GM19099 (cell line): Measurements from ENCODE around the gene IGLON5.

Experiments
- POLR2A ChIP-seq: IDR thresholded peaks from 3 replicates; pipeline ENCODE4 v1.6.1; 2011; ENCODE audit warnings: low read depth; ENCODE audit not compliant: insufficient read length; ENCODE audit errors: extremely low read depth

The IGLON5 gene

DNA sequence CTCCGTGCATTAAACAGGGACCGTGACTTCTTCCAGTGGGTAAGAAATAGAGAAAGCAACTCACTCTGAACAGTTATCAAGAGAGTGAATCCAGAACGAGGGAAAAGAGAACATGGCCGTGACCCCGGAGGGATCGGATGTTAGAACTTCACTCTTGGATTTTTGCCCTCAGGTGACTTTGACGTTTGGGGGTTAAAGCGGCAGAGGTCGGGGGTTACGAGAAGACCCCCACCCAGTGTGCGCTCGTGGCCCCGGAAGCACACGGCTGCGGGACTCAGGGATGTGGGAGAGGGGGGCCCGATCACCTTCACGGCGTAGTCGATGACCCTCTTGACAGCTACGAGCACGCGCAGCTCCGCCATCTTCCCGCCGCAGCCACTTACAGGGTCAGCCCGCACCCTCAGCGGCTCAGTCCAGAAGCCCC lies 54.5 kb downstream of the IGLON5 start, which contains the start of gene ETFB:
Gene ETFB, minus strand, starts transcription at position 424 of the 424 bp plus-strand sequence. Its CDS starts 62 bp downstream, at position 362.
- TF ChIP-seq POLR2A: peak; percentile 72

DNA sequence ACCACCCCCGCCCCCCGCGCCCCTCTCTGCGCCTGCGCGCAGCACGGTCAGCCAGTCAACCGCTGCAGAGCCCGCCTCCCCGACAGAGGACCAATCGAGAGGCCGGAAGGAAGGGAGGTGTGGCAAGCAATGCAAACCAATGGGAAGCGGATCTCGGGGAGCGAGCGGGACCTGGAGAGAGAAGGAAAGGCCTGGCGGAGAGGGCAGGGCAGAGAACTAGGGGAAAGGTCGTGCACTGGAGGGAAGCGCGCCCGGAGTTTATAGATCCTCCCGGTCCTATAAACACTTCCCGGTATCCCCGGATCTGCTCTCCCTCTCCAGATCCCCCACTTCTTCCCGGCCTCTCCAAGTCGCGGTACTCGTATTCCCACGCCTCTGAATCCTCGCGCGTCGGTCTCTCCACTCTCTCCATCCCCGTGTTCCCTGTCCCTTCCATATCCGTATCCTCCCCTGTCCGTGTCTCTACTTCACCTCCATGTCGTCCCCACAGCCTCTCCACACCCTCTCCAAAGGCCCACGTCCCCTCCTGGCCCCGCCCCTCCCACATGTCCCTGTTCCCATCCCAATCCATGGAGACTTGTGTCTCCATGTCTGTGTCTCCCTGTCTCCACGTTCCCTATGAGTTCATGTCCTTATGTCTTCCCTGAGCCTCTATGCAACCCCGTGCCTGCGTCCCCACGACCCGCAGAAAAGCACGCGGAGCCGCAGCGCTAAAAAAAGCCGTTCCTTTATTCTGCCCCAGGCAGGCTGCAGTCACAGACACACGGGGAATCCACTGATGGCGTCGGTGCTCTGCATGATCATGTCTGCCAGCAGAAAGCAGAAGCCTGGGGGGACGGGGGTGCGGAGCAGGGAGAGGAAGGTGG lies 55.2 kb downstream of the IGLON5 start:
- peak; percentile 62 for TF ChIP-seq POLR2A

DNA sequence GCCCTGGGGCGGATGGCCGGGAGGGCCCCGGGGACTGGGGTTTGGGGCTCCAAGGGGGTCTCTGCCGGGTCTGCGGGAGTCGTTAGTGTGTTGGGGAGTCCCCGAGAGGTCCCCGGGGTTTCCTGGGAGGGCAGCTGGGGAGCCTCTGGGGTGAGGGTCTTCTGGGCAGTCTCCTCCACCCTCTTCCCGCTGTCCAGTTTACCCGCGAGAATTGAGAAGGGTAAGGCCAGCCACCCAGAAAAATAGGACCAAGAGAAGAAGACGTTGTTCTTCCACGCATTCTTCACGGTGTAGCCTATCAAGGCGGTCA lies 55.8 kb downstream of the IGLON5 start:
- no peak for TF ChIP-seq POLR2A

DNA sequence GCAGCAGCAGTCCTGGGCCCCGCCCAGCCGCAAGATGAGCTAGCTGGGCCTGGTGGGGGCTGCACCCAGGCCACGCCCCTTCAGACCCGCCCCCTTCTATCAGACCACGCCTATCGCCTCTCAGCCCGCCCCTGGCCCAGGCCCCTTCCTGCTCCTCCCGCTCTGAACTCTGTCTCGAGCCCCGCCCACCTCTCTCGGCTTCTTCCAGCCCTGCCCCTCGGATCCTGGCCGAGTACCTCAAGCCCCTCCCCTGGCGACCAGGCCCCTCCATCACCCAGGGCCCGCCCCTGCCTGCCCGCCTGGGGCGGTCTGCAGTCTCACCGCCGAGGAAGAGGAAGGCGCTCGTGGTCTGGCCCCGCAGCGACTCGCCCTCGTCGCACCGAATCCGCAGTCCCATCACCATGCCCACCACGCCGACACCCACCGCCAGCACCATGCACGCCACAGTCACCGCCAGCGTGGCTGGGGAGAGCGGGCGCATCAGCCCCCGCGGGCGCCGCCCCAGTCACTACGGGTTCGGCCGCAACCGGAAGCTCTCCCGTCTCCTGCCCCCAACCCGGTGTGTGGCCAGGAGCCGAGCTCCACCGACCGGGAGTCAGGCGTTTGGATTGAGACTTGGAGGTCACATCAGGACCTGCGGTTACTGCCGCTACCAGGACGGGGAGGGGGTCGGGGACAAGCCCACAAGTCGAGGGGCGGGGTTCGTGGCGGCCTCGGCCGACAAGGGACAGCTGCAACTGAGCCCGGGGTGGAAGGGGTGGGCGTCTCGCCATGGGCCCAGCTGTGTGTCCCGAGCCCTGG lies 56.3 kb downstream of the IGLON5 start:
- peak; percentile 57 for TF ChIP-seq POLR2A

DNA sequence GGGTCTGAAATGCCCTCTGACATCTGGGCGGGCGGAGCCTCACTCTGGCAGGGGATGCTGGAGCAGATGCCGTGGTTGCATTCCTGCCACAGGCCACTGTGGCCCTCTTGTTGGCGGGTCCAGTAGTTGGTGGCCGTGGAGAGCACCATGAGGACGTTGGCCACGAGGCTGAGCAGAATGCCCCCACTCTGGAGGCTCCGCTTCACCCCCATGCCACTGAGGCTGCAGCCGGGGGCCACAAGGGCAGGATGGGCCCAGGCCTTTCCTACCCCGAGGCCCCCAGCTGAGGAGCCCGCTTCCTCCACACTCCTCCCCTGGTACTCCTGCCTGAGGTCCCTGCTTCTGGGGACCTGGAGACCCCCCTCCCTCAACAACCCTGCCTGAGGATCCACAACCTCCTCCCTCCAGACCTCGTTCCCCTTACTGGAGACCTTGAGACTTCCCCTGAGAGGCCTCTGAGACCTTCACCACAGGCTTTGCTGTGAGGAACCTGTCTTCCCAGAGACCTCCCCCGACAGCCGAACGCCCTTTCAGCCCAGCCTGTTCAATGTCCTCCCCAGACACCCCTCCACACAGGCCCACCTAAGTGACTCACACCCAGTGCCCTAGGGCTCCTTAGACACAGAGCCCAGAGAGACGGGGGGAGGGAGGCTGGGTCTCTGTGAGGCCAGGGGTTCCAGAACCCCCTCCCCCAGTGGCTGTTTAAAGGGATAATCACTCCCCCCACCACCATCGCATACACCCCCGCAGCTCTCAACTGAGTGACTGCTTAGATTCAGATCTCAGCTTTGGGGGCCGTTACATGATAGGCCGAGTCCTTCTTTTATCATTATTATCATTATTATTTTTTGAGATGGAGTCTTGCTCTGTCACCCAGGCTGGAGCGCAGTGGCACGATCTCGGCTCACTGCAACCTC lies 57.2 kb downstream of the IGLON5 start, which contains the start of gene CLDND2:
Gene CLDND2, minus strand, starts transcription at position 638 of the 917 bp plus-strand sequence. Its CDS starts 426 bp downstream, at position 212.
- no peak for TF ChIP-seq POLR2A

DNA sequence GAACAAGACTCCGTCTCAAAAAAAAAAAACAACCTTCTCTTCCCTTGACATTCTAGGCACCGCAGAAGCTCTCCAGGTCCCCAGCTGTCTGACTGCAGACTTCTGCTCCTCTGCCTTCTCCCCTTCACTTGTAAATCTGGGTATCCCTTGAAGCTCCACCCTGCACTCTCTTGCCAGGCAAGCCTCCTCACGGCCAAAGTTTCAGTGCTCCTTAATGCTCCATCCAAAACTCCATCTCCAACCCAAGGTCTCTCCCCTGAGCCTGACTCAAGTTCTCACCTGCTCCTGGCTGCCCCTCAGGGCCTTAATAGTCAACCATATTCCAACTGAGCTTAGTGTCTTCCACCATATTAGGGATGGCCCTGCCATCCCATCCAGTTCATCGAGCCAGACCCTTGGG lies 58.8 kb downstream of the IGLON5 start:
- TF ChIP-seq POLR2A: no peak

DNA sequence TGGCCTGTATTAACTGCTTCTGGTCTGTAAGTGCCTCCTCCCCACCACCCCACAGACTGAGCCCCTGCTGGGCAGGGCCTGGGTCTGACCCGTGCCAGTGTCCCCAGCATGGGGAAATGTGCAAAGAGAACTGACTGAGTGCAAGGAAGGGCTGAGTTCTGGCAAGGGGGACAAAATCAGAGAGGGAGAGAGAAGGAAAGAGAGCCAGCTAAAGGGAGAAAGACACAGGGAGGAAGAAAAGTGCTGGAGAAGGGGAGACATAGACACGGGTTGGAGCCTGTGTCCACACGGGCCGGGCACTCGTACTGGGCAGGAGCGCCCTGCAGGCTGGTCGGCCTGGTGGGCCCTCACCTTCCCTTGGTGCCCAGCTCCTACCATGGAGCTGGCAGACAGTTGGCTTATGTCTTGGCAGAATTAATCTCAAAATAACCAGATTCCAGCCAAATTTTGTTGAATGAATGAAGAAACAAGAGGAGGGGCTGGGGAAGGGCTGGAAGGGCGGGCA lies 59.8 kb downstream of the IGLON5 start:
- TF ChIP-seq POLR2A: no peak

DNA sequence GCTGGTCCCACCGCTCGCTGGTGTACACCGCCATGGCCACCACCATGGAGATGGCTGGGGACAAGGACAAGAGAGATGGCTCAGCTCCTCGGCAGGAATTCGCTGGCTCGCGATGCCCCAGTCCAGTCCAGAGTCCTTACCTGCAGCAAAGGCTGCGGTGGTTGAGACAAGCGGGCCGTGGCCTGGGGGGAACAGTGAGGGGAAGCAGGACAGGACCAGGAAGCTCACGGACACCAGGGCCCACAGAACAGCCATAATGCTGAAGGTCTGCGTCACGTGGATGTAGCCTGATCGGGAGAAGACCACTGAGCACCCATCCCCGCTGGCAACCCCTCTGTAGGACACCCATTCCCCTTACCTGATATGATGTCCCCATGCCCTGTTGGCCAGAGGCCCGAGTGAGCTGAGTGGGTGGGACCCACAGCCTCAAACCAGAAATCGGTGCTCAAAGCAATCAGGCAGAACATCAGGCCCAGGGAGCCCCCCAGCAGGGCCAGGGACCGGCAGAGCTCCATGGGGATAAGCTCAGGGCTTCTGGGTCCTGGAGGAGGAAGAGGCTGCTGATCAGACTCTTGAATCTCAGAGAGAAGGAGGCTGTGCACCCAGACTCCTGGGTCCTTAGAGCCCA lies 60.7 kb downstream of the IGLON5 start:
- TF ChIP-seq POLR2A: no peak

DNA sequence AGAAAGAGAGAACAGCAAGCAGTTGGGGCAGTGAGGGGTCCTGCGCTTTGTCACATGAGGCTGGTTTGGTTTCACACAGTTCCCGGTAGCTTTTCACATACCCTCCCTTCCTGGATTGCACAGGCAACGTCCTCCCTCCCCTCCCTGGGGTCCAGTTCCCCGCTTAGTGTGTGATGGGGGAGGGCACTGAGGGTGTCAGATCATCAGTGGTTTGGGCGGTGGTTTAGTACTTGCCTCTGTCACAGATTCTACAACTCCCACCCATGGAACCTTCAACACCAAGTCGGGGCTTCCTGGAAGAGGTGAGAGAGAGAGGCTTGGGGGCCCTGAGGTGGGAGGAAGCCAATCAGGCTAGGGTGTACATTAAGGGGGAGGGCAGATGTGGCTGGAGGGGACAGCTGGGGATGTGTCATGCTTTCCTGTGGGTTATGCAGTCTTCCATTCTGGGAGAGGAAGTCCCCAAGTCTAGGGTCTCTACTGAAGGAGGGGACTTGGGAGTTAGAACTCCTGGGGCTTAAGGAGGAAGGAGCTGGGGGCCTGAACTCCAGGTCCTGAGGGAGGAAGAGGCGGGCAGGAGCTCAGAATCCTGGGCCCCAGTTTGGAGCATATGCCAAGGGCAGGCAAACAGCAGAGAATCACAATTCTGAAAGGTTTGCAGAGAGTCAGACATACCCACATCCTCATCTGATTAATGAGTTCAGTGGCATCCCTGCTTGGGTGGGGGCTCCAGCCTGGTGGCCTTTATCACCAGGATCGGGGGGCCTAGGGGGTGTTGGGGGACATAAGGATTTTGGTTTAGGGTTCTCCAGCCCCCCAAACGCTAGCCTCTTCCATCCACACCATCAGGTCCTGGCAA lies 61.4 kb downstream of the IGLON5 start, which contains the start of gene NKG7:
Gene NKG7, minus strand, starts transcription at position 6 of the 856 bp plus-strand sequence. CDS start 119 bp downstream, outside the sequence.
- TF ChIP-seq POLR2A: no peak

DNA sequence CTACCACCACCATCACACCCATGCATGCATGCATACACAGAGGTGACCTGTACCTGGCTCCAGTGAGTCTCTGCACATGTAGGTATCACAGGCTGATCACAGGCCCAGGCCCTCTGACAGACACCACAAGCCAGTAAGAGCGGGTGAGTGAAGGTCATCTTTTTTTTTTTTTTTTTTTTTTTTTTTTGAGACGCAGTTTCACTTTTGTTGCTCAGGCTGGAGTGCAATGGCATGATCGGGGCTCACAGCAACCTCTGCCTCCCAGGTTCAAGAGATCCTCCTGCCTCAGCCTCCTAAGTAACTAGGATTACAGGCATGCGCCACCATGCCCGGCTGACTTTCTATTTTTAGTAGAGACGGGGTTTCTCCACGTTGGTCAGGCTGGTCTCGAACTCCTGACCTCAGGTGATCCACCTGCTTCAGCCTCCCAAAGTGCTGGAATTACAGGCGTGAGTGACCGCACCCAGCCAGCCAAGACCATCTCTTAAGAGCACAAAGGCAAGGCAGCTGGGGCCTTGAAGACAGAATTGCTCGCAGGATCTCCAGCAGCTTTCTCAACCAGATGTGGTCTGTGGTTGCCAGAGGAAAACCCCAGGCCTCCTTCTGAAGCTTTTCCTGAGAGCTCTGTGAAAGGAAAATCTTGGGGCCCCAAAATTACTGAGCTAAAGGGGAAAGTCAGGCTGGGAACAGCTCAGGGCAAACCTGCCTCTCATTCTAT lies 64.2 kb downstream of the IGLON5 start:
- TF ChIP-seq POLR2A: no peak

DNA sequence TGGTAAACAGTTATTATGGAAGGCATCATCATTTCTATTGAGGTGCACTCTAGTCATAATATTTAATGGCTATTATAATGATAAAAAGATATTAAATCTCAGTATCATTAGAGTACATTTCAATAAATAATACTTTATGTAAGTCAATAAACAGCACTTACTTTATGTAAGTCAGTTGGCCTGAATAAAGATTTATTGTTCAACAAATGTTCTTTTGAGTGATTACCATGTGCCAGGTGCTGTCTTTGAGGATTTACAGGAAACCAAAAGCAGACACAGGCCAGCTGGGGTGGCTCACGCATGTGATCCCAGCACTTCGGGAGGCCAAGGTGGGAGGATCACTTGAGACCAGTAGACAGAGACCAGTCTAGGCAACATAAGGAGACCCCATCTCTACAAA lies 66.0 kb downstream of the IGLON5 start:
- TF ChIP-seq POLR2A: no peak

DNA sequence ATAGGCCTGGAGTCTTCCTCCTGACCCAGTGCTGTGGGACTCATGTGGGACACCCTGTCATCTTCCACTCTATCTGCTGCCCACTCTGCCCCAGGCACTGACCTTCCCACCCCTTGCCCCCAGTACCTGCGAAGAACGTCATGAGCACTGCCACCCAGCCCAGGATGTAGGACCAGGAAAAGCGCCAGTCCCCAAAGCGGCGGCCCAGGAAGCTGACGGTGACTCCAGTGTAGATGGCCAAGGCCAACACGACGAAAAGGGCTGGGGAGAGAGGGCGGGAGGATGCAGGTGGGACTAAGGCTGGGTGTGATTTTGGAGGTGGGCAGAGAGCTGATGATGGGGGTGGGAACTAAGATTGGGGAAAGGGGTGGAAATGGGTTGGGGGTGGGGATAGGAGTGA lies 68.9 kb downstream of the IGLON5 start:
- no peak for TF ChIP-seq POLR2A
